Measurements from ENCODE around the gene XAF1. TPM values are rescaled to one million over a fixed set of nuclear protein-coding genes. Genes with fewer than 3 reads are reported as not detected.
"Not testable (repeated sequence)": the region's sequence is repeated elsewhere in the genome, so short reads cannot be mapped to it uniquely, and the experiment has no call there.

Gene XAF1
- 16.6 TPM for total RNA-seq
- long read RNA-seq, partial matches to known transcripts, result 2 of 5 reads
- long read RNA-seq, other reads (novel, unspliced or antisense), result 3 of 5 reads

- intact Hi-C loops (cut with DNase I), result no loop called here
- peak; percentile 69 for ATAC-seq (ENCODE audit: poor library complexity)
- peak; percentile 53 for DNase-seq
Observed at GRCh38 chr17:6755731-6756184, at the start of gene XAF1. XAF1 (plus strand) TSS chr17:6756046; CDS start chr17:6756079, 33 bp downstream.

GRCh38 chr17:6706499-6706898 lies 49.3 kb upstream of the XAF1 start:
- intact Hi-C loops (cut with DNase I), result no loop called here
- ATAC-seq (ENCODE audit: poor library complexity) (no peak), DNase-seq (no peak)

- no peak for DNase-seq
- intact Hi-C loops (cut with DNase I), result no loop called here
- no peak for ATAC-seq (ENCODE audit: poor library complexity)
Observed at GRCh38 chr17:6706996-6707395, 48.9 kb upstream of the XAF1 start.

- DNase-seq (no peak), ATAC-seq (ENCODE audit: poor library complexity) (no peak)
- intact Hi-C loops (cut with DNase I), result no loop called here
Observed at GRCh38 chr17:6708357-6708961, 47.4 kb upstream of the XAF1 start.

- intact Hi-C loops (cut with DNase I), result no loop called here
- ATAC-seq (ENCODE audit: poor library complexity) (no peak), DNase-seq (no peak)
Observed at GRCh38 chr17:6710317-6710716, 45.5 kb upstream of the XAF1 start.

- DNase-seq (no peak), ATAC-seq (ENCODE audit: poor library complexity) (peak; percentile 41)
- intact Hi-C loops (cut with DNase I), result no loop called here
Observed at GRCh38 chr17:6711081-6711674, 44.7 kb upstream of the XAF1 start.

- intact Hi-C loops (cut with DNase I), result no loop called here
- ATAC-seq (ENCODE audit: poor library complexity) (no peak), DNase-seq (no peak)
Observed at GRCh38 chr17:6711681-6712057, 44.2 kb upstream of the XAF1 start.

- DNase-seq (no peak), ATAC-seq (ENCODE audit: poor library complexity) (no peak)
- intact Hi-C loops (cut with DNase I), result no loop called here
Observed at GRCh38 chr17:6712058-6712853, 43.6 kb upstream of the XAF1 start.

GRCh38 chr17:6712854-6713129 lies 43.1 kb upstream of the XAF1 start:
- intact Hi-C loops (cut with DNase I), result no loop called here
- DNase-seq (no peak), ATAC-seq (ENCODE audit: poor library complexity) (no peak)

- intact Hi-C loops (cut with DNase I), result no loop called here
- DNase-seq (no peak), ATAC-seq (ENCODE audit: poor library complexity) (peak; percentile 39)
Observed at GRCh38 chr17:6713130-6713917, 42.5 kb upstream of the XAF1 start, which contains the start of gene SLC13A5. SLC13A5 (minus strand) TSS chr17:6713369; CDS start chr17:6713333, 36 bp downstream.

- ATAC-seq (ENCODE audit: poor library complexity), result no peak
- no peak for DNase-seq
- intact Hi-C loops (cut with DNase I), result no loop called here
Observed at GRCh38 chr17:6713918-6714271, 42.0 kb upstream of the XAF1 start.

- ATAC-seq (ENCODE audit: poor library complexity) (no peak), DNase-seq (no peak)
- intact Hi-C loops (cut with DNase I), result no loop called here
Observed at GRCh38 chr17:6714315-6714874, 41.5 kb upstream of the XAF1 start.

GRCh38 chr17:6716736-6717135 lies 39.1 kb upstream of the XAF1 start:
- DNase-seq (no peak), ATAC-seq (ENCODE audit: poor library complexity) (no peak)
- intact Hi-C loops (cut with DNase I), result no loop called here

GRCh38 chr17:6721744-6722143 lies 34.1 kb upstream of the XAF1 start:
- ATAC-seq (ENCODE audit: poor library complexity) (no peak), DNase-seq (no peak)
- intact Hi-C loops (cut with DNase I), result no loop called here

- ATAC-seq (ENCODE audit: poor library complexity), result no peak
- no peak for DNase-seq
- intact Hi-C loops (cut with DNase I), result no loop called here
Observed at GRCh38 chr17:6724009-6724408, 31.8 kb upstream of the XAF1 start.

GRCh38 chr17:6729531-6729930 lies 26.3 kb upstream of the XAF1 start:
- DNase-seq (no peak), ATAC-seq (ENCODE audit: poor library complexity) (no peak)
- intact Hi-C loops (cut with DNase I), result no loop called here

GRCh38 chr17:6746665-6747064 lies 9.2 kb upstream of the XAF1 start:
- intact Hi-C loops (cut with DNase I); DNase-seq; ATAC-seq (ENCODE audit: poor library complexity): not testable (repeated sequence)

GRCh38 chr17:6748617-6749016 lies 7.2 kb upstream of the XAF1 start:
- intact Hi-C loops (cut with DNase I), result no loop called here
- ATAC-seq (ENCODE audit: poor library complexity), result no peak
- no peak for DNase-seq

- intact Hi-C loops (cut with DNase I), result no loop called here
Observed at GRCh38 chr17:6749519-6749918, 6.3 kb upstream of the XAF1 start.

More at GRCh38 chr17:6749519-6749918, 6.3 kb upstream of the XAF1 start:
- ATAC-seq (ENCODE audit: poor library complexity) (no peak), DNase-seq (no peak)

Measured in Right ventricle myocardium superior (tissue), 1 donor.